Testis (tissue), 2 donors: Measurements from ENCODE around the gene ELK3.

ENCODE experiments used
- CTCF ChIP-seq, 3 experiments: fragments of 450-650 bp in 2 of 3; fragments of 200-600 bp in 1 of 3; sonication (generic) in 1 of 3; IDR thresholded peaks; one replicate each; pipeline ENCODE4 v1.5.1; 2016 to 2019; ENCODE audit warnings: antibody characterized with exemption in 3 of 3, mild to moderate bottlenecking in 2 of 3, moderate library complexity in 1 of 3
- POLR2A ChIP-seq: fragments of 450-650 bp; IDR thresholded peaks from one replicate; pipeline ENCODE4 v1.6.1; 2017; ENCODE audit warnings: antibody characterized with exemption, mild to moderate bottlenecking, moderate library complexity

GRCh38 chr12:96167492-96167891 lies 26.7 kb upstream of the ELK3 start:
- no peak for TF ChIP-seq CTCF (IDR thresholded peaks at IDR 0.05)
- TF ChIP-seq POLR2A = no peak
